Mesenchymal stem cell (in vitro differentiated cells and primary cell): Measurements from ENCODE around the gene RTBDN.

Experiments
- DNase-seq: peaks from one replicate; pipeline ENCODE4 v3.0.0-alpha.2; 2013
- H2AFZ ChIP-seq: one replicate; pipeline ENCODE4 v1.6.1; 2013; ENCODE audit warnings: low read depth, mild to moderate bottlenecking, control low read depth, inconsistent platforms, low read length, moderate library complexity
- H2AK5ac ChIP-seq: 2 replicates; pipeline ENCODE4 v1.6.1; 2013; ENCODE audit warnings: low read length, moderate library complexity, mild to moderate bottlenecking, inconsistent platforms; ENCODE audit not compliant: severe bottlenecking
- H2BK120ac ChIP-seq: one replicate; pipeline ENCODE4 v1.6.1; 2013; ENCODE audit warnings: low read depth, mild to moderate bottlenecking, inconsistent platforms, low read length, moderate library complexity
- H2BK12ac ChIP-seq, 2 experiments: one replicate each; pipeline ENCODE4 v1.6.1; 2013; ENCODE audit warnings: inconsistent platforms in 2 of 2, low read length in 2 of 2, mild to moderate bottlenecking in 2 of 2, moderate library complexity in 2 of 2, control low read depth in 1 of 2
- H2BK15ac ChIP-seq: one replicate; pipeline ENCODE4 v1.6.1; 2013; ENCODE audit warnings: mild to moderate bottlenecking, low read depth, inconsistent platforms; ENCODE audit not compliant: poor library complexity, severe bottlenecking
- H2BK5ac ChIP-seq: 2 replicates; pipeline ENCODE4 v1.6.1; 2013; ENCODE audit warnings: low read depth, mild to moderate bottlenecking, low read length, control low read depth, inconsistent platforms; ENCODE audit not compliant: poor library complexity, severe bottlenecking
- H3K14ac ChIP-seq, 2 experiments: one replicate each; pipeline ENCODE4 v1.6.1; 2013; ENCODE audit warnings: inconsistent platforms in 2 of 2, low read length in 2 of 2, control low read depth in 1 of 2, mild to moderate bottlenecking in 1 of 2, moderate library complexity in 1 of 2
- H3K18ac ChIP-seq, 2 experiments: one replicate each; pipeline ENCODE4 v1.6.1; 2013; ENCODE audit warnings: inconsistent platforms in 2 of 2, low read length in 2 of 2, control low read depth in 1 of 2, low read depth in 1 of 2, mild to moderate bottlenecking in 1 of 2
- H3K23ac ChIP-seq, 2 experiments: one replicate each; pipeline ENCODE4 v1.6.1; 2013; ENCODE audit warnings: inconsistent platforms in 2 of 2, low read length in 2 of 2, mild to moderate bottlenecking in 2 of 2, moderate library complexity in 2 of 2, control low read depth in 1 of 2
- H3K27ac ChIP-seq: 2 replicates; pipeline ENCODE4 v1.5.1; 2013; ENCODE audit warnings: mild to moderate bottlenecking, moderate library complexity, low read length, control low read depth, inconsistent platforms; ENCODE audit not compliant: poor library complexity, severe bottlenecking
- H3K27me3 ChIP-seq, 2 experiments: 2 replicates each; pipeline versions ENCODE4 v1.6.1 to v1.7.0; 2013; ENCODE audit warnings: low read length in 2 of 2, mild to moderate bottlenecking in 2 of 2, moderate library complexity in 2 of 2, control low read depth in 1 of 2, inconsistent platforms in 1 of 2; ENCODE audit not compliant: control insufficient read depth in 1 of 2, insufficient read depth in 1 of 2
- H3K36me3 ChIP-seq, 2 experiments: 2 replicates each; pipeline versions ENCODE4 v1.6.1 to v1.7.0; 2013; ENCODE audit warnings: low read length in 2 of 2, control low read depth in 1 of 2, inconsistent platforms in 1 of 2, low read depth in 1 of 2, mild to moderate bottlenecking in 1 of 2; ENCODE audit not compliant: insufficient read depth in 2 of 2, control insufficient read depth in 1 of 2
- H3K4ac ChIP-seq, 2 experiments: one replicate each; pipeline ENCODE4 v1.6.1; 2013; ENCODE audit warnings: inconsistent platforms in 2 of 2, low read length in 2 of 2, mild to moderate bottlenecking in 2 of 2, moderate library complexity in 2 of 2, control low read depth in 1 of 2, low read depth in 1 of 2
- H3K4me1 ChIP-seq: 2 replicates; pipeline ENCODE4 v1.6.1; 2013; ENCODE audit warnings: low read depth, low read length, control low read depth; ENCODE audit not compliant: control insufficient read depth, insufficient read depth
- H3K4me2 ChIP-seq: 2 replicates; pipeline ENCODE4 v1.6.1; 2013; ENCODE audit warnings: low read length, mild to moderate bottlenecking, inconsistent platforms; ENCODE audit not compliant: poor library complexity, severe bottlenecking
- H3K4me3 ChIP-seq, 2 experiments: 2 replicates each; pipeline versions ENCODE4 v1.5.1 to v1.7.0; 2013; ENCODE audit warnings: low read length in 2 of 2, mild to moderate bottlenecking in 2 of 2, control low read depth in 1 of 2, low read depth in 1 of 2; ENCODE audit not compliant: insufficient read depth in 1 of 2
- H3K79me1 ChIP-seq: replicated peaks from 2 replicates; pipeline ENCODE4 v1.6.1; 2013; ENCODE audit warnings: mild to moderate bottlenecking, control low read depth, low read length, inconsistent platforms; ENCODE audit not compliant: poor library complexity, severe bottlenecking
- H3K9ac ChIP-seq: 2 replicates; pipeline ENCODE4 v1.7.0; 2013; ENCODE audit warnings: mild to moderate bottlenecking, low read length, moderate library complexity
- H3K9me3 ChIP-seq: 2 replicates; pipeline ENCODE4 v1.7.0; 2013; ENCODE audit warnings: mild to moderate bottlenecking, low read length; ENCODE audit not compliant: control insufficient read depth
- H4K8ac ChIP-seq: one replicate; pipeline ENCODE4 v1.6.1; 2013; ENCODE audit warnings: inconsistent platforms, mild to moderate bottlenecking, low read length, moderate library complexity
- H4K91ac ChIP-seq: one replicate; pipeline ENCODE4 v1.6.1; 2013; ENCODE audit warnings: mild to moderate bottlenecking, low read length, inconsistent platforms
- WGBS: methylation state at CpG from one replicate; pipeline ENCODE4 v1.1.7; 2013; ENCODE audit warnings: mixed read lengths; 5-methylcytosine and 5-hydroxymethylcytosine counted together

The RTBDN gene

GRCh38 chr19:12875086-12875485 is 40.7 kb upstream of the RTBDN start:
- Histone ChIP-seq H3K4me1 (peaks cover 3% of the 10 kb centered on the region), H4K91ac (no peak overlapping the region), H3K9me3 (no peaks in the 10 kb centered on the region), H3K23ac (no peak overlapping the region), H2BK5ac (no peak overlapping the region), H3K27ac (no peak overlapping the region), H3K18ac (no peak overlapping the region), H3K27me3 (peaks cover 0 to 7% of the 10 kb centered on the region in 2 experiments), H2BK120ac (no peak overlapping the region), H2AFZ (no peak overlapping the region), H2BK15ac (no peak overlapping the region), H3K4me3 (no peak overlapping the region), H3K9ac (no peak overlapping the region), H4K8ac (no peak overlapping the region), H2AK5ac (no peak overlapping the region), H2BK12ac (no peak overlapping the region), H3K14ac (no peak overlapping the region), H3K79me1 (no peaks in the 10 kb centered on the region), H3K4ac (no peak overlapping the region), H3K4me2 (no peak overlapping the region), H3K36me3 (peaks cover 17 to 23% of the 10 kb centered on the region in 2 experiments)
- WGBS = 89% methylated on average over 6 of the region's 6 CpGs
- DNase-seq = no peak

GRCh38 chr19:12873891-12874745 is 39.7 kb upstream of the RTBDN start:
- no peak overlapping the region for H3K14ac ChIP-seq
- WGBS = 97% methylated on average over 75 of the region's 86 CpGs

GRCh38 chr19:12872941-12873890 is 38.8 kb upstream of the RTBDN start:
- peaks cover 0 to 7% of the 10 kb centered on the region in 2 experiments for H3K27me3 ChIP-seq
- H3K14ac ChIP-seq = no peak overlapping the region
- no peak overlapping the region for H3K9ac ChIP-seq
- peak overlapping the region; percentile 59 for H4K91ac ChIP-seq
- H3K4me2 ChIP-seq = no peak overlapping the region
- peak overlapping the region; percentile 47 for H2AFZ ChIP-seq
- H2BK120ac ChIP-seq = no peak overlapping the region
- WGBS = 98% methylated on average over 70 of the region's 70 CpGs
- no peak overlapping the region for H2BK15ac ChIP-seq
- H3K9me3 ChIP-seq = no peaks in the 10 kb centered on the region
- no peak overlapping the region for H3K27ac ChIP-seq
- no peak overlapping the region for H2AK5ac ChIP-seq
- no peak overlapping the region for H2BK12ac ChIP-seq
- H2BK5ac ChIP-seq = no peak overlapping the region
- peaks cover 12 to 19% of the 10 kb centered on the region in 2 experiments for H3K36me3 ChIP-seq
- H3K18ac ChIP-seq = no peak overlapping the region
- peak overlapping the region in 1 of 2 experiments; percentile 4 for H3K4me3 ChIP-seq
- H3K4ac ChIP-seq = no peak overlapping the region
- H3K4me1 ChIP-seq = peaks cover 3% of the 10 kb centered on the region
- DNase-seq = peak; percentile 26
- peak overlapping the region in 1 of 2 experiments; percentile 63 for H3K23ac ChIP-seq
- H3K79me1 ChIP-seq = no peaks in the 10 kb centered on the region
- H4K8ac ChIP-seq = no peak overlapping the region

More at GRCh38 chr19:12873891-12874745, 39.7 kb upstream of the RTBDN start:
- DNase-seq = no peak
- Histone ChIP-seq H2BK120ac (no peak overlapping the region), H3K4me2 (no peak overlapping the region), H3K23ac (no peak overlapping the region), H3K79me1 (no peaks in the 10 kb centered on the region), H3K9ac (no peak overlapping the region), H2BK12ac (no peak overlapping the region), H3K4me1 (peaks cover 3% of the 10 kb centered on the region), H3K27me3 (peaks cover 0 to 7% of the 10 kb centered on the region in 2 experiments), H3K4me3 (no peak overlapping the region), H2BK15ac (no peak overlapping the region), H4K91ac (no peak overlapping the region), H2AFZ (no peak overlapping the region), H4K8ac (no peak overlapping the region), H2BK5ac (no peak overlapping the region), H3K27ac (no peak overlapping the region), H3K36me3 (peaks cover 17 to 23% of the 10 kb centered on the region in 2 experiments), H3K9me3 (no peaks in the 10 kb centered on the region), H2AK5ac (no peak overlapping the region), H3K4ac (no peak overlapping the region), H3K18ac (no peak overlapping the region)

- no peak overlapping the region for H3K4me2 ChIP-seq
- peaks cover 6 to 18% of the 10 kb centered on the region in 2 experiments for H3K36me3 ChIP-seq
- H2BK15ac ChIP-seq = no peak overlapping the region
- no peak overlapping the region for H2BK12ac ChIP-seq
- H4K8ac ChIP-seq = no peak overlapping the region
- no peak overlapping the region for H3K4ac ChIP-seq
- no peaks in the 10 kb centered on the region for H3K9me3 ChIP-seq
- no peak overlapping the region for H3K23ac ChIP-seq
- no peak overlapping the region for H2BK120ac ChIP-seq
- peaks cover under 1 to 7% of the 10 kb centered on the region in 2 experiments for H3K27me3 ChIP-seq
- H3K27ac ChIP-seq = no peak overlapping the region
- no peak overlapping the region for H3K18ac ChIP-seq
- no peak for DNase-seq
- H3K79me1 ChIP-seq = no peaks in the 10 kb centered on the region
- 81% methylated on average over 4 of the region's 5 CpGs for WGBS
- no peak overlapping the region for H3K14ac ChIP-seq
- H3K9ac ChIP-seq = no peak overlapping the region
- H3K4me3 ChIP-seq = no peak overlapping the region
- H3K4me1 ChIP-seq = peaks cover 9% of the 10 kb centered on the region
- no peak overlapping the region for H2BK5ac ChIP-seq
- H2AFZ ChIP-seq = no peak overlapping the region
- H4K91ac ChIP-seq = no peak overlapping the region
- no peak overlapping the region for H2AK5ac ChIP-seq
Observed at GRCh38 chr19:12872255-12872654, 37.9 kb upstream of the RTBDN start.
